ENCODE measurements around the gene RAVER2. TPM values are rescaled to one million over a fixed set of nuclear protein-coding genes. Genes with fewer than 3 reads are reported as not detected.
"Not testable (repeated sequence)": the region's sequence is repeated elsewhere in the genome, so short reads cannot be mapped to it uniquely, and the experiment has no call there.

Gene RAVER2
- total and polyA plus RNA-seq, 2 of the 13 experiments (the other 11 are each of a cell fraction or from before 2014, with no cell fraction given) = 11.4 to 15.4 TPM

DNA sequence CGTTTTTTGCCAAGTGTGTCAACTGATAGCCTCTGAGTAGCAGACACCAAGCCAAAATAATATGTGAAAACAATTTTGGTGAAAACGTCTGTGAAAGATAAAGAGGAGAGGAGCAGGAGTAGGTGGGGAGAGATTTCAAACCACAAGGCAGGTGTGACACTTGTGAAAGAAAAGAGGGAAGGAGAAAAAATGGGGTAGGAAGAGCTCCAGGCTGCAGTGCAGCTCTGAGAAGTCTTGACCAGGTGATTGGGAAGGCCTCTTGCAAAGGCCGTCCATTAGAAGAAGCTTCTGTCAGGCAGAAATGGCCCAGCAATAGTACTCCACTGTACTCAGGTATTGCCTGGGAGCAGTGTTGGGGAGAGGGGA lies 10.6 kb upstream of the RAVER2 start:
- H3K9me3 ChIP-seq (ENCODE audit: low read length) = no peaks in the 10 kb centered on the region
- H3K27ac ChIP-seq (ENCODE audit: extremely low read length, insufficient read depth, low read length) = no peak overlapping the region
- H4K20me1 ChIP-seq (ENCODE audit: insufficient read depth, low read length) = no peaks in the 10 kb centered on the region
- WGBS (ENCODE audit: low lambda C conversion rate) = 25% methylated on average over 3 of the region's 3 CpGs
- FAIRE-seq (no peak), ATAC-seq (no peak), DNase-seq (ENCODE audit: low spot score) (no peak)
- TF ChIP-seq POLR2AphosphoS2 (IDR thresholded peaks at IDR 0.05; ENCODE audit: low read depth, low read length) = no peak
- no peak for TF ChIP-seq MTF2 (CRISPR knock-in tag; IDR thresholded peaks at IDR 0.05; ENCODE audit: borderline replicate concordance)
- no peak for TF ChIP-seq ARNTL (CRISPR knock-in tag; IDR thresholded peaks at IDR 0.05)
- no peak for TF ChIP-seq ZSCAN9 (CRISPR knock-in tag; IDR thresholded peaks at IDR 0.05; ENCODE audit: borderline replicate concordance)
- no peak for TF ChIP-seq BORCS8-MEF2B (CRISPR knock-in tag; IDR thresholded peaks at IDR 0.05)
- TF ChIP-seq KAT7 (CRISPR knock-in tag; IDR thresholded peaks at IDR 0.05; ENCODE audit: borderline replicate concordance) = no peak
- intact Hi-C loops (cut with micrococcal nuclease; ENCODE audit: unreplicated experiment) (no loop called here), in situ Hi-C loops (cut with HindIII; ENCODE audit: extremely low pct_ligation_motif_present, low pct_unique_long_range_greater_than_20kb) (no loop called here)
- H3K9ac ChIP-seq (ENCODE audit: insufficient read depth, low read depth, low read length) = no peak overlapping the region
- no peak overlapping the region for H2AFZ ChIP-seq (ENCODE audit: low read length)
- BruUV-seq (replicated peaks) = no TSS peak
- no peaks in the 10 kb centered on the region for H3K36me3 ChIP-seq (replicated peaks in 1 of 2; ENCODE audit: control insufficient read depth in 1 of 2, insufficient read depth in 2 of 2, low read length in 2 of 2)
- no peak overlapping the region for H3K4me2 ChIP-seq (ENCODE audit: low read depth, low read length)
- no peak overlapping the region for H3K4me3 ChIP-seq (replicated peaks in 1 of 3; ENCODE audit: insufficient read depth in 1 of 3, low read depth in 2 of 3, low read length in 3 of 3)
- no peaks in the 10 kb centered on the region; a peak in 1 of 5 replicates for H3K27me3 ChIP-seq (ENCODE audit: control insufficient read depth in 1 of 2, insufficient read depth in 2 of 2, low read length in 2 of 2)
- no peaks in the 10 kb centered on the region for H3K4me1 ChIP-seq (ENCODE audit: insufficient read depth, low read length)
- no peaks in the 10 kb centered on the region for H3K79me2 ChIP-seq (ENCODE audit: insufficient read depth, low read length)
- POLR2A ChIA-PET = no interaction called here
- CTCF ChIA-PET (ENCODE audit: low intra/inter-chr PET ratio, low total read pairs) = no interaction called here

DNA sequence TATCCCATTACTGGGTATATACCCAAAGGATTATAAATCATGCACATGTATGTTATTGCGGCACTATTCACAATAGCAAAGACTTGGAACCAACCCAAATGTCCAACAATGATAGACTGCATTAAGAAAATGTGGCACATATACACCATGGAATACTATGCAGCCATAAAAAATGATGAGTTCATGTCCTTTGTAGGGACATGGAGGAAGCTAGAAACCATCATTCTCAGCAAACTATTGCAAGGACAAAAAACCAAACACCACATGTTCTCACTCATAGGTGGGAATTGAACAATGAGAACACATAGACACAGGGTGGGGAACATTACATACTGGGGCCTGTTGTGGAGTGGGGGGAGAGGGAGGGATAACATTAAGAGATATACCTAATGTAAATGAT lies 4.2 kb upstream of the RAVER2 start:
- H3K4me2 ChIP-seq (ENCODE audit: low read depth, low read length); H3K9ac ChIP-seq (ENCODE audit: insufficient read depth, low read depth, low read length); H3K27me3 ChIP-seq (ENCODE audit: control insufficient read depth in 1 of 2, insufficient read depth in 2 of 2, low read length in 2 of 2); H3K4me1 ChIP-seq (ENCODE audit: insufficient read depth, low read length); intact Hi-C loops (cut with micrococcal nuclease; ENCODE audit: unreplicated experiment); H3K4me3 ChIP-seq (replicated peaks in 1 of 3; ENCODE audit: insufficient read depth in 1 of 3, low read depth in 2 of 3, low read length in 3 of 3); FAIRE-seq; DNase-seq (ENCODE audit: low spot score); H4K20me1 ChIP-seq (ENCODE audit: insufficient read depth, low read length); ATAC-seq; BruUV-seq (replicated peaks); H2AFZ ChIP-seq (ENCODE audit: low read length); H3K9me3 ChIP-seq (ENCODE audit: low read length); H3K27ac ChIP-seq (ENCODE audit: extremely low read length, insufficient read depth, low read length); H3K79me2 ChIP-seq (ENCODE audit: insufficient read depth, low read length); POLR2A ChIA-PET; CTCF ChIA-PET (ENCODE audit: low intra/inter-chr PET ratio, low total read pairs); H3K36me3 ChIP-seq (replicated peaks in 1 of 2; ENCODE audit: control insufficient read depth in 1 of 2, insufficient read depth in 2 of 2, low read length in 2 of 2): not testable (repeated sequence)
- in situ Hi-C loops (cut with HindIII; ENCODE audit: extremely low pct_ligation_motif_present, low pct_unique_long_range_greater_than_20kb) = loop anchor here (10.0 kb wide), 1 partner anchor 74 kb away; no protein-coding TSS in a partner anchor
- WGBS (ENCODE audit: low lambda C conversion rate) = 56% methylated on average over 1 of the region's 1 CpG
